Measurements from ENCODE around the gene TSEN54. TPM values are rescaled to one million over a fixed set of nuclear protein-coding genes. Genes with fewer than 3 reads are reported as not detected.
A peak's percentile ranks its signal among the peaks of the same experiment; 100 is the strongest.
"Not testable (repeated sequence)": the region's sequence is repeated elsewhere in the genome, so short reads cannot be mapped to it uniquely, and the experiment has no call there.

TSEN54 gene
- polyA plus RNA-seq, 1 donor = 65.3 TPM

DNA sequence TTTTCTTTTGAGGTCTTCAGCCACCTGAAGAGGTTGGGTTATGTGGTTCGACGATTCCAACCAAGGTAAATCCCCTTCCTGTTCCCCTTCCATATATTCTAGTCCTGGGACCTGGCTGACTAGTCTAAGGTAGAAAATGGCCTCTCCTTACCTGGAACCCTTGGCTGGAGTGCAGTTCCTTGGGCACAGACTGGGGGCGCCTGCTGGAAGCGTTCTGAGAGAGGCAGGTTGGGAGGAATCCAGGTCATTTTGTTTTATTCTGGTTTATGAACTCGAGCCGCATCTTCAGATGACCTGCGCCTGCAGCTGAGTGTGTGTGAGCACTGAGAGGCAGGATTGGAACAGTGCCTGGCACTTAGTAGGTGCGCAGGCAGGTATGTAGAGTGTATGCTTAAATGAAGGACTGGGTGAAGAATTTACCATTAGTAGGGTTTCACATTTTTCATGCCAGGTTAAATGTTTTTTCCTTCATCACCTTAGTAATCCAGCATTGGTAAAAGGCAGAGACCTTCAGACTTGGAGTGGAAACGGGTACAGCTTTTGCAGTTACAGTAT lies 2.7 kb downstream of the TSEN54 start:
- Histone ChIP-seq H3K27ac (ENCODE audit: low read length) (no peak overlapping the region), H3K36me3 (ENCODE audit: control insufficient read depth, insufficient read depth, low read length) (peaks cover 51% of the 10 kb centered on the region), H3K27me3 (ENCODE audit: control insufficient read depth, insufficient read depth, low read length) (no peaks in the 10 kb centered on the region), H3K9me3 (ENCODE audit: control insufficient read depth, low read depth, low read length) (no peaks in the 10 kb centered on the region), H3K4me3 (ENCODE audit: low read length) (no peak overlapping the region), H3K4me1 (ENCODE audit: control insufficient read depth, insufficient read depth, low read length) (peaks cover 27% of the 10 kb centered on the region)
- no peak for DNase-seq
- 100% methylated on average over 1 of the region's 9 CpGs for WGBS (ENCODE audit: insufficient coverage, low lambda C conversion rate)

DNA sequence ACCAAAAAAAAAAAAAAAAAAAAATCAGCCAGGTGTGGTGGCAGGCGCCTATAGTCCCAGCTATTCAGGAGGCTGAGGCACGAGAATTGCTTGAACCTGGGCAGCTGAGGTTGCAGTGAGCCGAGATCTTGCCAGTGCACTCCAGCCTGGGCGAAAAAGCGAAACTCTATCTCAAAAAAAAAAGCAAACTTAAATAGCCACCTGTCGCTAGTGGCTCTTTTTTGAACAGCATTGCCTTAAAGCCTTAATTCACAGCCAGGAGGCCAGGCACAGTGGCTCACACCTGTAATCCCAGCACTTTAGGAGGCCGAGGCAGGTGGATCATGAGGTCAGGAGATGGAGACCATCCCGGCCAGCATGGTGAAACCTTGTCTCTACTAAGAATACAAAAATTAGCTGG lies 4.1 kb downstream of the TSEN54 start:
- H3K27me3 ChIP-seq (ENCODE audit: control insufficient read depth, insufficient read depth, low read length); DNase-seq; H3K9me3 ChIP-seq (ENCODE audit: control insufficient read depth, low read depth, low read length); H3K27ac ChIP-seq (ENCODE audit: low read length); H3K4me3 ChIP-seq (ENCODE audit: low read length): not testable (repeated sequence)
- H3K36me3 ChIP-seq (ENCODE audit: control insufficient read depth, insufficient read depth, low read length) = peaks cover 55% of the 10 kb centered on the region
- 100% methylated on average over 1 of the region's 8 CpGs for WGBS (ENCODE audit: insufficient coverage, low lambda C conversion rate)
- peaks cover 28% of the 10 kb centered on the region for H3K4me1 ChIP-seq (ENCODE audit: control insufficient read depth, insufficient read depth, low read length)

DNA sequence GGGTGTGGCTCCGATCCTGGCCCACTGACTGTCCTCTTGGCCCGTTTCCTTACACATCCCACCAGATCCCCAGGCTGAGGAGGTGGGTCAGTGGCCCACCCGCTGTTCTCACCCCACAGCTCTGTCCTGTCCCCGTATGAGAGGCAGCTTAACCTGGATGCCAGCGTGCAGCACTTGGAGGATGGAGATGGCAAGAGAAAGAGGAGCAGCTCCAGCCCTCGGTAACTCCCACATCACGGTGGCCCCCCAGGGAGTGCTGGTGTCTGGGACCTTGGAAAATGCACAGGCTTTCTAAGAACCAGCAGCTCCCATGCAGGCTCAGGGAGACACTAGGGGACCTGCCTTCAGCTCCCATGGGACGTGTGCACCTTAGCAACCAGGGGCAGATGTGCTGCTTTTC lies 5.0 kb downstream of the TSEN54 start:
- H3K27me3 ChIP-seq (ENCODE audit: control insufficient read depth, insufficient read depth, low read length) = peaks cover 1% of the 10 kb centered on the region
- peaks cover 28% of the 10 kb centered on the region for H3K4me1 ChIP-seq (ENCODE audit: control insufficient read depth, insufficient read depth, low read length)
- no peak overlapping the region for H3K4me3 ChIP-seq (ENCODE audit: low read length)
- WGBS (ENCODE audit: insufficient coverage, low lambda C conversion rate) = no CpG with 5 or more reads among the region's 8 CpGs
- H3K27ac ChIP-seq (ENCODE audit: low read length) = no peak overlapping the region
- no peak for DNase-seq
- H3K9me3 ChIP-seq (ENCODE audit: control insufficient read depth, low read depth, low read length) = no peaks in the 10 kb centered on the region
- H3K36me3 ChIP-seq (ENCODE audit: control insufficient read depth, insufficient read depth, low read length) = peaks cover 55% of the 10 kb centered on the region

DNA sequence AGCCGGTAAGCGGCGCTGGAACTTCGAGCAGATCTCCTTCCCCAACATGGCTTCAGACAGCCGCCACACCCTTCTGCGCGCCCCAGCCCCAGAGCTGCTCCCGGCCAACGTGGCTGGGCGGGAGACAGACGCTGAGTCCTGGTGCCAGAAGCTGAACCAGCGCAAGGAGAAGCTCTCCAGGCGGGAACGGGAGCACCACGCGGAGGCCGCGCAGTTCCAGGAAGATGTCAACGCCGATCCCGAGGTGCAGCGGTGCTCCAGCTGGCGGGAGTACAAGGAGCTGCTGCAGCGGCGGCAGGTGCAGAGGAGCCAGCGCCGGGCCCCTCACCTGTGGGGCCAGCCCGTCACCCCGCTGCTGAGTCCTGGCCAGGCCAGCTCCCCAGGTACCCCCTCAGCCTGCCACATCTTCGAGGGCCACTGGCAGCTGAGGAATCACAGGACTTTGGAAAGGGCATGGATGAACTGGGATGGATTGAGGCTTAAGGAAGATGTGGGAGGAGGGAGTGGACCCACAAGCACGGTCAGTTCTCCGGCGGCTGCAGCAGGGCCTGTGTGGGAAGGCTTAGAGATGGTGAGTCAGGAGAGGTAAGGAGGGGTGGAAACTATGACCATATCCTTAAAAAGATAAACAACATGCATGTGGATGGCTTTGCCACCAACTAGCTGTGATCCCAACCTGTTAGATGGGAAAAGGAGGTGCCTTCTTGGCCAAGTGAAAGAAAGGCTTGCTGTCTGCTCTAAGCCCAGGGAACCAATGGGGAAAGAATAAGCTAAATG lies 5.8 kb downstream of the TSEN54 start:
- peaks cover 31% of the 10 kb centered on the region for H3K4me1 ChIP-seq (ENCODE audit: control insufficient read depth, insufficient read depth, low read length)
- H3K27ac ChIP-seq (ENCODE audit: low read length) = no peak overlapping the region
- peaks cover 2% of the 10 kb centered on the region for H3K27me3 ChIP-seq (ENCODE audit: control insufficient read depth, insufficient read depth, low read length)
- no peaks in the 10 kb centered on the region for H3K9me3 ChIP-seq (ENCODE audit: control insufficient read depth, low read depth, low read length)
- no peak for DNase-seq
- WGBS (ENCODE audit: insufficient coverage, low lambda C conversion rate) = no CpG with 5 or more reads among the region's 33 CpGs
- no peak overlapping the region for H3K4me3 ChIP-seq (ENCODE audit: low read length)
- H3K36me3 ChIP-seq (ENCODE audit: control insufficient read depth, insufficient read depth, low read length) = peaks cover 55% of the 10 kb centered on the region

DNA sequence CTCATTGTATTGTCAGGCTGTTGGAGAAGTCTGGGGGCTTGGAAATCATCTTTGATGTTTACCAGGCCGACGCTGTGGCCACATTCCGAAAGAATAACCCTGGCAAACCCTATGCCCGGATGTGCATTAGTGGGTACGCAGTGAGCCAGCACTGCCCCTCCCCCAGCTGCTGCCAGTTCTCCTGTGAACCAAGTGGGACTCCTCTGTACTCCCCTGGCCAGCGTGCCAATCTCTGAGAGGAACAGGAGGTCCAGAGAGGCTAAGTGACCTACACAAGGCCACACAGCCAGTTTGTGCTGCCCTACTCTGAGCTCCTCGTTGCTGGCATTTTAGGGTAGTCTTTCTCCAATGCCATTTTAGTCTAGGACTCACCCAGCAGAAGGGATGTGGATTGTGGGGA lies 7.3 kb downstream of the TSEN54 start:
- no peak overlapping the region for H3K27ac ChIP-seq (ENCODE audit: low read length)
- peaks cover 2% of the 10 kb centered on the region for H3K27me3 ChIP-seq (ENCODE audit: control insufficient read depth, insufficient read depth, low read length)
- H3K36me3 ChIP-seq (ENCODE audit: control insufficient read depth, insufficient read depth, low read length) = peaks cover 49% of the 10 kb centered on the region
- no CpG with 5 or more reads among the region's 7 CpGs for WGBS (ENCODE audit: insufficient coverage, low lambda C conversion rate)
- DNase-seq = no peak
- peaks cover 24% of the 10 kb centered on the region for H3K4me1 ChIP-seq (ENCODE audit: control insufficient read depth, insufficient read depth, low read length)
- H3K9me3 ChIP-seq (ENCODE audit: control insufficient read depth, low read depth, low read length) = no peaks in the 10 kb centered on the region
- no peak overlapping the region for H3K4me3 ChIP-seq (ENCODE audit: low read length)

DNA sequence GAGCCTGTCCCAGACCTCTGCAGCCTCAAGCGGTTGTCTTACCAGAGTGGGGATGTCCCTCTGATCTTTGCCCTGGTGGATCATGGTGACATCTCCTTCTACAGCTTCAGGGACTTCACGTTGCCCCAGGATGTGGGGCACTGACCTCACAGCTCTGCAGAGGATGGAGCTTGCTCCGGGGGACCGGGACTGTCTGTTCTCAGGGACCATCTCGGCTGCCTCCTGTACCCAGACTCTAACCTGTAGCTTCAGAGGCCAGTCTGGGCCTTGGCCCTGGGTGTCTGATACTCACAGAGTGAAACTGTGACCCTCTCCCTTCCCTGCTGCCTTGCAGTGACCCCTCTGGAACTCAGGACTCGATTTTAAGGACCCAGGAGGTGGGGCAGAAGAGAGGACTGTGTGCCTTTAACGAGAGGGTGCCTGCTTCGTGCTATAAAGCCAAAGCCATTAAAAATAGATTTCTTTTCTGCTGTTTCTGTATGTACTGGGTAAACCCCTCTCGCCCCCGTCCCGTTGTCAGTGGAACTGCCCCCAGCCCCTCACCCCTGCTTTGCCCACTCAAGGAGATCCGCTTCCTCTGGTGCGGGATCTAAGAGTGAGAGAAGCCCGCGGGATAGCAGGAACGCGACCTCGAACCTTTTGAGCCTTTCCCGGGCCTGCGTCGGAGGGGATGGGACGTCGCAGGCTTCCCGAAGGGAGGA lies 8.1 kb downstream of the TSEN54 start:
- Histone ChIP-seq H3K36me3 (ENCODE audit: control insufficient read depth, insufficient read depth, low read length) (peaks cover 46% of the 10 kb centered on the region), H3K4me1 (ENCODE audit: control insufficient read depth, insufficient read depth, low read length) (peaks cover 21% of the 10 kb centered on the region), H3K4me3 (ENCODE audit: low read length) (peak overlapping the region; percentile 98), H3K27me3 (ENCODE audit: control insufficient read depth, insufficient read depth, low read length) (peaks cover 2% of the 10 kb centered on the region), H3K9me3 (ENCODE audit: control insufficient read depth, low read depth, low read length) (no peaks in the 10 kb centered on the region), H3K27ac (ENCODE audit: low read length) (peak overlapping the region; percentile 100)
- WGBS (ENCODE audit: insufficient coverage, low lambda C conversion rate) = no CpG with 5 or more reads among the region's 24 CpGs
- DNase-seq = no peak

DNA sequence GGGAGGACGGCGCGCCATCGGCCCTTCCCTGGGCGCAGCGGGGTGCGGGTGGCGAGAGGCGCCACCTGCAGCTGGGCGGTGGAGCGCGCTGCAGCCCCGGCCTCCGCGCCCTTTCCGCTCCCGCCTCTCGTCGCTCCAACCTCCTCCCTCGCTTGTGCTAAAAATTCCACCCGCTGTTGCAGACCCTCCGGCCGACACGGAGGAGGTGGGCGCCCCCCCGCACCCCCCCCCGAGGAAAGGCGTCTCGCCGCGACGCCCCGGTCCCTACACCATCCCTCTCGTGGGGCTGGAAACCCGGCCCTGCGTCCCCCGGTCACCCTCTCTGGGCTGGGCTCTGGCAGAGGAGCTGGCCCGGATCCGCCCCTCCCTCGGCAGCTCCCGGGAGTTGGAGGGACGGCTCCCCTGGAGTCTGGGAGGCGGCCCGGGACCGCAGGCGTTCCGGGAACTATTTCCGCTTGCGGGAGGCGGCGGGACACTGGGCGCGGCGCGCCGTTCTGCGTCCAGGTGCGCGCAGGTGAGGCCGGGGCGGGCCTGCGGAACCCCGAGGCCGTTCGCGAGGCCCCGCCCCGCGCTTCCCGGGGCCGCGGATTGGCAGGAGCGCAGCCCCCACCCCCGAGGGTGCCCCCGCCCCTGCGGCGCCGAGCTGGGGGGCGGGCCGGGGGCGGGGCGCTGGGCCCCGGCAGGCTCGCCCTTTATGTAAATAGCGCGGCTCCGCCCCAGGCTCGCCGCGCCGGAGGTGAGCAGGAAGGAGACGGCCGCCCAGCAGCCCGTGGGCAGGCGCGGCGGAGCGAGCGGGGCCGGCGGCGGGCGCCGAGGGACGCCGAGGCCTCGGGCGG lies 8.9 kb downstream of the TSEN54 start, which contains the start of gene LLGL2:
TSS of gene LLGL2 (plus strand) at position 728 of the 836 bp plus-strand sequence. CDS start 17,730 bp downstream, outside the sequence.
- peaks cover 26% of the 10 kb centered on the region for H3K4me1 ChIP-seq (ENCODE audit: control insufficient read depth, insufficient read depth, low read length)
- peak within 1 kb of the TSS; percentile 100 for H3K27ac ChIP-seq (ENCODE audit: low read length)
- H3K9me3 ChIP-seq (ENCODE audit: control insufficient read depth, low read depth, low read length) = no peaks in the 10 kb centered on the region
- DNase-seq = peak; percentile 94 to 98
- peaks cover 45% of the 10 kb centered on the region for H3K36me3 ChIP-seq (ENCODE audit: control insufficient read depth, insufficient read depth, low read length)
- peaks cover 2% of the 10 kb centered on the region for H3K27me3 ChIP-seq (ENCODE audit: control insufficient read depth, insufficient read depth, low read length)
- WGBS (ENCODE audit: insufficient coverage, low lambda C conversion rate) = no CpG with 5 or more reads among the region's 108 CpGs
- peak within 1 kb of the TSS; percentile 98 for H3K4me3 ChIP-seq (ENCODE audit: low read length)

DNA sequence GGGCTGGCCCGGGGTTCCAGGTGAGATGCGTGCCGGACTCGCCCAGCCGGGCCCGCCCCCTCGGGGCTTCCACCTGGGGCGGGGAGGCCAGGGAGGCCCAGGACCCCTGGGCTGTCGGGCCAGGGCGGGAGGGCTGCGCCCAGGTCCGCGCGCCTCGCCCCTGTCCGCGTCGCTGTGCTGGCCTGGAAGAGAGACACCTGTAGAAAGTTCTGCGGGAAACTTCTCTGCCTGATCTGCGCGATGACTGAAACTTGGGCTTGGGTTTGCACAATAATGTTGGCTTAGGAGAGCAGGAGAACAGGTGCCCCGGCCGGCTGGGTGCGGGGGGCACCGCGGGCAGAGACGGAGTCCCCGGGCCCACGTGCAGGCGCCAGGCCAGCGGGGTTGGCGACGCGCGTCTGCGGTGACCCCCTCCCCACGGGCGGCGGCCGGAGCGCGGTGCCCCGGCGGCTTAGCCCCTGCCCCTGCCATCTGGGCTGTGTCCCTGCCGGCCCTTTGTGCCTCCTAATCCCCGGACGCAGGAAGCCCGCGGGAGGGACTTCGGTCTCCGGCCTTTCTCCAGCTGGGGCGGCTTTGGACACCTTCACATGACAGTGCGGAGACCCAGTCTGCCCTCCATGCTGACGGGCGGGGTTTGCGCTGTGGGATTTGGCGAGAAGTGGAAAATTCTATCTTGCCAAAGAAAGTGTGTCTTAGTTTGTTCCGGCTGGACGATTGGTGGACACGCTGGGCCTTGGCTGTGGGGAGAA lies 9.7 kb downstream of the TSEN54 start:
- peaks cover 40% of the 10 kb centered on the region for H3K36me3 ChIP-seq (ENCODE audit: control insufficient read depth, insufficient read depth, low read length)
- no peaks in the 10 kb centered on the region for H3K9me3 ChIP-seq (ENCODE audit: control insufficient read depth, low read depth, low read length)
- peak in 1 of 2 donors; percentile 78 for DNase-seq
- H3K4me3 ChIP-seq (ENCODE audit: low read length) = peak overlapping the region; percentile 55
- H3K4me1 ChIP-seq (ENCODE audit: control insufficient read depth, insufficient read depth, low read length) = peaks cover 33% of the 10 kb centered on the region
- WGBS (ENCODE audit: insufficient coverage, low lambda C conversion rate) = no CpG with 5 or more reads among the region's 60 CpGs
- peak overlapping the region; percentile 94 for H3K27ac ChIP-seq (ENCODE audit: low read length)
- H3K27me3 ChIP-seq (ENCODE audit: control insufficient read depth, insufficient read depth, low read length) = peaks cover 2% of the 10 kb centered on the region

DNA sequence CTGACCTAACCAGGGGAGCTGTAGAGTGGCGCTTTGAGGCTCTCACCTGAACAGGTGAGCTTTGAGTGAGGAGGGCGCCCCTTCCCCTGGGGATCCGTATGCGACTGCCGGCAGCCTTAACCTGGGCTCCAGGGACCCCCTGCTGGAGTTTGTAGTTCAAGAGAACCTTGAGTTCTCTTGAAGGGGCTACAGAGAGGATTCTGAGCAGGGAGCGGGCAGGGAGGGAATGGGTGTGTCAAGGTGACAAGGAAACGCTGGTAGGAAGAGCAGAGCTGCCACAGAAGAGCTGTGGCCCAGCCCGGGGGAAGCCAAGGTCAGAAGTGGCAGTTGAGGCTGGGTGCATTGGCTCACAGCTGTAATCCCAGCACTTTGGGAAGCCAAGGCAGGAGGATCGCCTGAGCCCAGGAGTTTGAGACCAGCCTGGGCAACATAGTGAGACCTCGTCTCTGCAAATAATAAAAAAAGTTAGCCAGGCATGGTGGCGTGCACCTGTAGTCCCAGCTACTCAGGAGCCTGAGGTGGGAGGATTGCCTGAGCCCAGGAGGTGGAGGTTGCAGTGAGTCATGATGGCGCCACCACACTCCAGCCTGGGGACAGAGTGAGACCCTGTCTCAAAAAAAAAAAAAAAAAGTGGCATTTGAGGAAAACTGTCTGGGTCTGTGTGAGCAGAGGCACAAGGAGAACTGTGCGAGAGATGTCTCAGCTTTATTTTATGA lies 10.4 kb downstream of the TSEN54 start:
- peak overlapping the region; percentile 55 for H3K4me3 ChIP-seq (ENCODE audit: low read length)
- DNase-seq = peak in 1 of 2 donors; percentile 81
- peaks cover 40% of the 10 kb centered on the region for H3K4me1 ChIP-seq (ENCODE audit: control insufficient read depth, insufficient read depth, low read length)
- peaks cover 33% of the 10 kb centered on the region for H3K36me3 ChIP-seq (ENCODE audit: control insufficient read depth, insufficient read depth, low read length)
- no CpG with 5 or more reads among the region's 13 CpGs for WGBS (ENCODE audit: insufficient coverage, low lambda C conversion rate)
- no peaks in the 10 kb centered on the region for H3K9me3 ChIP-seq (ENCODE audit: control insufficient read depth, low read depth, low read length)
- H3K27me3 ChIP-seq (ENCODE audit: control insufficient read depth, insufficient read depth, low read length) = peaks cover 2% of the 10 kb centered on the region
- peak overlapping the region; percentile 94 for H3K27ac ChIP-seq (ENCODE audit: low read length)

Measured in large intestine (tissue), 3 donors.